Right lobe of liver (tissue), 6 donors: Measurements from ENCODE around the gene ZNF362. TPM values are rescaled to one million over a fixed set of nuclear protein-coding genes. Genes with fewer than 3 reads are reported as not detected.

ENCODE experiments used
- ATAC-seq, 4 donors: fragments of 200-7000 bp; cut with Tn5 transposase; one replicate each; pipeline ENCODE4 v1.9.1; 2020; ENCODE audit warnings: mild to moderate bottlenecking in 4 of 4, moderate library complexity in 4 of 4
- DNase-seq, 3 donors: peaks; one replicate each; pipeline ENCODE4 v3.0.0-alpha.2; 2020
- H3K27ac ChIP-seq, 3 donors: fragments of 200-600 bp; one replicate each; pipeline ENCODE4 v1.8.0; 2022
- H3K27me3 ChIP-seq, 2 donors: fragments of 200-600 bp; one replicate each; pipeline ENCODE4 v1.8.0; 2022
- H3K36me3 ChIP-seq, 4 donors: fragments of 200-600 bp; sonication (generic) in 1 of 4; one replicate each; pipeline versions ENCODE4 v1.5.1 to v1.8.0; 2017 to 2022; ENCODE audit warnings: control low read depth in 1 of 4
- H3K4me1 ChIP-seq, 4 donors: fragments of 200-600 bp; sonication (generic) in 1 of 4; one replicate each; pipeline versions ENCODE4 v1.5.1 to v1.8.0; 2017 to 2022; ENCODE audit warnings: control low read depth in 1 of 4
- H3K4me3 ChIP-seq, 3 donors: fragments of 200-600 bp; one replicate each; pipeline ENCODE4 v1.8.0; 2022
- H3K9me3 ChIP-seq, 4 donors: fragments of 200-600 bp; sonication (generic) in 1 of 4; one replicate each; pipeline versions ENCODE4 v1.5.1 to v1.8.0; 2017 to 2022; ENCODE audit warnings: control low read depth in 1 of 4
- POLR2A ChIP-seq: fragments of 450-650 bp; IDR thresholded peaks from one replicate; pipeline ENCODE4 v1.6.1; 2017; ENCODE audit warnings: antibody characterized with exemption, mild to moderate bottlenecking
- WGBS: methylation state at CpG from one replicate; pipeline ENCODE4 v1.1.6; 2018; ENCODE audit warnings: low coverage, low lambda C conversion rate; ENCODE audit not compliant: insufficient coverage; ENCODE audit errors: missing lambda C conversion rate; 5-methylcytosine and 5-hydroxymethylcytosine counted together
- intact Hi-C, 2 donors: fragments of 100-400 bp; cut with DNase I; formaldehyde crosslinking; loops; one replicate each; pipeline versions ENCODE4 v1.11.2 to v1.14.1; 2022
- total RNA-seq, 6 experiments: library from RNA; depleted of rRNA in 2 of 6; stranded (reverse); fragments of >200 nt in 2 of 6; fragmentation: NEBNext Ultra II Directional in 3 of 6; extraction: Animal tissue kit (Norgen Biotek cat#: 25700) in 3 of 6; gene quantifications; one replicate each; pipeline versions ENCODE4 v1.1.0 to v1.2.4, GENCODE V29; 2016 to 2023
- TF ChIP-seq, protein P1 (sequence below), 4 donors: fragments of 200-600 bp in 3 of 4; fragments of 450-650 bp in 1 of 4; IDR thresholded peaks; one replicate each; pipeline versions ENCODE4 v1.5.1 to v1.8.0; 2016 to 2022; ENCODE audit warnings: antibody characterized with exemption in 4 of 4, mild to moderate bottlenecking in 2 of 4
- donor health status: DM: no; HTN: yes; CAD: no.
- donor health status: DM: no; HTN: no; CAD: no.
- donor health status: DM: no; HTN: no; CAD: no.
- donor health status: DM: no; HTN: yes; CAD: no.
- donor health status: DM: no; HTN: yes; CAD: no.

The ZNF362 gene
- total RNA-seq, 6 experiments from 2014 or later = 3.4 to 8.4 (median 7.0) TPM

DNA sequence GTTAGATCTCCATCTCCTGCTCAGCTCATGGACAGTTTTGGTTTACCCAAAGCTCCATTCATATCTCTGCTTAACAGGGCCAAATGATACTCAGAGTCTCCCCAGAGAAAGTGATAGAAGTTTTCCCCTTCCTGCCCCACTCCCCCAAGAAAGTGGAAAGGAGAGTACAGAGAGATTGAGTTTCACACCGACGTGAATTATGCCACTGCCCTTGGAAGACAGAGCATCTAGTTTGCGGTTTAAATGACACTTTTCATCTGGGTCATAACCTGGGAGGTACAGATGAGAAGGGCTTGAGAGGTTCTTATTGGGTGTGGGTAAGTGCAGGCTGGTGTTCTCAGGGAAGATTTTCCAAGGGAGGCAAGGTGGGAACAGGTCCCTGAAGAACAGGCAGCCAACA is 6.9 kb upstream of the ZNF362 start:
- 92% methylated on average over 3 of the region's 3 CpGs for WGBS
- Histone ChIP-seq H3K4me3 (no peak overlapping the region), H3K36me3 (no peaks in the 10 kb centered on the region), H3K27ac (no peak overlapping the region), H3K4me1 (no peaks in the 10 kb centered on the region), H3K9me3 (no peaks in the 10 kb centered on the region), H3K27me3 (no peaks in the 10 kb centered on the region)
- TF ChIP-seq POLR2A = no peak
- TF ChIP-seq, protein P1, sequence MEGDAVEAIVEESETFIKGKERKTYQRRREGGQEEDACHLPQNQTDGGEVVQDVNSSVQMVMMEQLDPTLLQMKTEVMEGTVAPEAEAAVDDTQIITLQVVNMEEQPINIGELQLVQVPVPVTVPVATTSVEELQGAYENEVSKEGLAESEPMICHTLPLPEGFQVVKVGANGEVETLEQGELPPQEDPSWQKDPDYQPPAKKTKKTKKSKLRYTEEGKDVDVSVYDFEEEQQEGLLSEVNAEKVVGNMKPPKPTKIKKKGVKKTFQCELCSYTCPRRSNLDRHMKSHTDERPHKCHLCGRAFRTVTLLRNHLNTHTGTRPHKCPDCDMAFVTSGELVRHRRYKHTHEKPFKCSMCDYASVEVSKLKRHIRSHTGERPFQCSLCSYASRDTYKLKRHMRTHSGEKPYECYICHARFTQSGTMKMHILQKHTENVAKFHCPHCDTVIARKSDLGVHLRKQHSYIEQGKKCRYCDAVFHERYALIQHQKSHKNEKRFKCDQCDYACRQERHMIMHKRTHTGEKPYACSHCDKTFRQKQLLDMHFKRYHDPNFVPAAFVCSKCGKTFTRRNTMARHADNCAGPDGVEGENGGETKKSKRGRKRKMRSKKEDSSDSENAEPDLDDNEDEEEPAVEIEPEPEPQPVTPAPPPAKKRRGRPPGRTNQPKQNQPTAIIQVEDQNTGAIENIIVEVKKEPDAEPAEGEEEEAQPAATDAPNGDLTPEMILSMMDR (IDR thresholded peaks at IDR 0.05) = no peak
- DNase-seq = no peak
- intact Hi-C loops = no loop called here
- no peak for ATAC-seq

DNA sequence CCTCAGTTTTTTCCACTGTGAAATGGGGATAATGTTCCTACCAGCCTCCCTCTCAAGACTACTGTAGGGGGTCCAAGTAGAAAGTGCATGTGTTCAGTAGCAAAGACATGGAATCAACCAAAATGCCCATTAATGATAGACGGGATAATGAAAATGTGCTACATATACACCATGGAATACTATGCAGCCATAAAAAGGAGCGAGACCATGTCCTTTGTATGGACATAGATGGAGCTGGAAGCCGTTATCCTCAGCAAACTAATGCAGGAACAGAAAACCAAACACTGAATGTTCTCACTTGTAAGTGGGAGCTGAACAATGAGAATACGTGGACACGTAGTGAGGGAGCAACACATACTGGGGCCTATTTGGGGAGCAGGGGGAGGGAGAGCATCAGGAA is 6.1 kb upstream of the ZNF362 start:
- Histone ChIP-seq H3K27ac (no peak overlapping the region), H3K4me1 (no peaks in the 10 kb centered on the region), H3K9me3 (no peaks in the 10 kb centered on the region), H3K36me3 (no peaks in the 10 kb centered on the region), H3K27me3 (no peaks in the 10 kb centered on the region), H3K4me3 (no peak overlapping the region)
- TF ChIP-seq, protein P1 (IDR thresholded peaks at IDR 0.05) = no peak
- TF ChIP-seq POLR2A = no peak
- no peak for ATAC-seq
- intact Hi-C loops = no loop called here
- 85% methylated on average over 5 of the region's 5 CpGs for WGBS
- DNase-seq = no peak

DNA sequence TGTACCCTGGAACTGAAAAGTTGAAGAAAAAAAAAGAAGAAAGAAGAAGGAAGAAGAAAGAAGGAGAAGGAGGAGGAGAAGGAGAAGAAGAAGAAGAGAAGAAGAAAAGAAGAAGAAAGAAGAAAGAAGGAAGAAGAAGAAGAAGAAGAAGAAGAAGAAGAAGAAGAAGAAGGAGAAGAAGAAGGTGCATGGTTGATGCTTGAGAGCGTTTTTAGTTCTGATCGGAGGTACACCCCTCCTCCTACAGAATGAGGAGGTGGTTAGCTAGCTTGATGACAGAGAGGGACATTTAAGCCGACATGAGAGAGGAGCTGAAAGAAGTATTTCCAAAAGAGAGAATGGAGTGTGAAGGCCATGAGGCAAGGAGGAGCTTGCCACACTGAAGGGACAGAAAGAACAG is 5.6 kb upstream of the ZNF362 start:
- Histone ChIP-seq H3K27me3 (no peaks in the 10 kb centered on the region), H3K9me3 (no peaks in the 10 kb centered on the region), H3K27ac (no peak overlapping the region), H3K4me1 (no peaks in the 10 kb centered on the region), H3K4me3 (no peak overlapping the region), H3K36me3 (no peaks in the 10 kb centered on the region)
- TF ChIP-seq POLR2A = no peak
- TF ChIP-seq, protein P1 (IDR thresholded peaks at IDR 0.05) = no peak
- DNase-seq (no peak), ATAC-seq (no peak)
- WGBS = 74% methylated on average over 3 of the region's 3 CpGs
- intact Hi-C loops = no loop called here

DNA sequence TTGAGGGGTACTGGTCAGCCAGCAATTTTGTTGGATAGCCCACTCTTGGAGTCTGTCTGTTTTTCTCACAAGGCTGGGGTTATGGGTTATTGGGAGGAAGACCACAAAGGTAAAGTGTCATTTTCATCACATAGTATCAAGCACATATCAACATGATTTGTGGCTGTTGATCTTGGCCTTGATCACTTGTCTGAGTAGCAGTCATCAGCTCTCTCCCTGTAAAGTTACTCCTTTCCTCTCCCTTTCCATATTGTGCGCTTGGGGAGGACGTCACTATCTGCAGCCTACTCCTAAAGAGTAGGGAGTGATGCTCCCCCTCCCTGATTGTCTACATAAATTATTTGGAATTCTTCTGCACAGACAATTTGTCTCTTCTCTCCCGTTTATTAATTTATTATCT is 1.8 kb upstream of the ZNF362 start:
- intact Hi-C loops = no loop called here
- Histone ChIP-seq H3K4me1 (peaks cover 0 to 19% (median 8%) of the 10 kb centered on the region in 4 donors), H3K4me3 (no peak overlapping the region), H3K36me3 (no peaks in the 10 kb centered on the region), H3K27ac (no peak overlapping the region), H3K27me3 (no peaks in the 10 kb centered on the region), H3K9me3 (no peaks in the 10 kb centered on the region)
- TF ChIP-seq, protein P1 (IDR thresholded peaks at IDR 0.05) = no peak
- TF ChIP-seq POLR2A = no peak
- 50% methylated on average over 2 of the region's 3 CpGs for WGBS
- no peak for DNase-seq
- no peak for ATAC-seq
